Keratinocyte (primary cell): ENCODE results near the gene USP35. TPM values are rescaled to one million over a fixed set of nuclear protein-coding genes. Genes with fewer than 3 reads are reported as not detected.

Source experiments
- DNase-seq: peaks from one replicate; pipeline ENCODE4 v3.0.0-alpha.2; 2011; ENCODE audit warnings: low read depth, missing footprints, low spot score
- FAIRE-seq: peaks from 2 replicates; lab custom pipeline; 2011; peaks lifted over from hg19 to GRCh38; lab: Jason Lieb, UNC
- H2AFZ ChIP-seq: 2 replicates; pipeline ENCODE4 v1.6.0; 2012; ENCODE audit warnings: low read length, control low read depth, inconsistent platforms; ENCODE audit not compliant: control insufficient read depth
- H3K27ac ChIP-seq: 2 replicates; pipeline ENCODE4 v1.5.1; 2011; ENCODE audit warnings: low read length; ENCODE audit not compliant: control insufficient read depth, insufficient read depth
- H3K27me3 ChIP-seq: 3 replicates; pipeline ENCODE4 v1.6.0; 2011; ENCODE audit warnings: low read length; ENCODE audit not compliant: control insufficient read depth, insufficient read depth; ENCODE audit errors: extremely low read depth
- H3K36me3 ChIP-seq, 2 experiments: 2 replicates in 1 of 2; 3 replicates in 1 of 2; pipeline ENCODE4 v1.5.1; 2011; ENCODE audit warnings: low read length in 2 of 2, mild to moderate bottlenecking in 1 of 2; ENCODE audit not compliant: control insufficient read depth in 2 of 2, insufficient read depth in 2 of 2; ENCODE audit errors: extremely low read depth in 1 of 2
- H3K4me1 ChIP-seq: 3 replicates; pipeline ENCODE4 v1.5.1; 2011; ENCODE audit warnings: low read length; ENCODE audit not compliant: control insufficient read depth, insufficient read depth; ENCODE audit errors: extremely low read depth
- H3K4me2 ChIP-seq: 3 replicates; pipeline ENCODE4 v1.6.0; 2011; ENCODE audit warnings: low read depth, low read length; ENCODE audit not compliant: control insufficient read depth, insufficient read depth; ENCODE audit errors: extremely low read depth
- H3K4me3 ChIP-seq, 3 experiments: fragments of 200-600 bp in 1 of 3; sonication (generic) in 1 of 3; 2 replicates in 2 of 3; 3 replicates in 1 of 3; pipeline ENCODE4 v1.5.1; 2011 to 2016; ENCODE audit warnings: low read length in 3 of 3, mild to moderate bottlenecking in 3 of 3, control low read depth in 2 of 3, inconsistent platforms in 1 of 3, low read depth in 1 of 3, mixed read lengths in 1 of 3, mixed run types in 1 of 3, moderate library complexity in 1 of 3; ENCODE audit not compliant: control insufficient read depth in 2 of 3, insufficient read depth in 2 of 3; ENCODE audit errors: extremely low read depth in 1 of 3
- H3K79me2 ChIP-seq: 2 replicates; pipeline ENCODE4 v1.6.0; 2012; ENCODE audit warnings: low read length; ENCODE audit not compliant: control insufficient read depth, insufficient read depth
- H3K9ac ChIP-seq: 3 replicates; pipeline ENCODE4 v1.6.0; 2011; ENCODE audit warnings: low read length; ENCODE audit not compliant: control insufficient read depth, insufficient read depth; ENCODE audit errors: extremely low read depth
- H3K9me1 ChIP-seq: 3 replicates; pipeline ENCODE4 v1.6.0; 2011; ENCODE audit warnings: low read length; ENCODE audit not compliant: control insufficient read depth, insufficient read depth; ENCODE audit errors: extremely low read depth
- H3K9me3 ChIP-seq: 2 replicates; pipeline ENCODE4 v1.5.1; 2012; ENCODE audit warnings: low read depth, low read length; ENCODE audit not compliant: control insufficient read depth
- H4K20me1 ChIP-seq: 3 replicates; pipeline ENCODE4 v1.6.0; 2011; ENCODE audit warnings: low read length; ENCODE audit not compliant: control insufficient read depth, insufficient read depth; ENCODE audit errors: extremely low read depth
- CTCF ChIP-seq, 3 experiments: IDR thresholded peaks in 1 of 3; conservative IDR thresholded peaks in 1 of 3; optimal IDR thresholded peaks in 1 of 3; 2 replicates in 2 of 3; 3 replicates in 1 of 3; pipeline versions ENCODE3 to v1.5.1; 2011; ENCODE audit warnings: low read length in 3 of 3, mild to moderate bottlenecking in 3 of 3, moderate library complexity in 2 of 3, control low read depth in 1 of 3, inconsistent platforms in 1 of 3; ENCODE audit not compliant: insufficient read depth in 2 of 3; ENCODE audit errors: extremely low read depth in 1 of 3
- EZH2 ChIP-seq: IDR thresholded peaks from one replicate; pipeline ENCODE4 v1.6.1; 2012; ENCODE audit warnings: inconsistent platforms, mild to moderate bottlenecking, low read length, moderate library complexity
- dilution Hi-C: fragments of 300-500 bp; cut with MboI; formaldehyde crosslinking; loops from one replicate; pipeline ENCODE4 v1.7.0; 2020; ENCODE audit warnings: low sequenced_read_pairs; ENCODE audit not compliant: extremely low pct_ligation_motif_present
- polyA plus RNA-seq, 5 experiments: library from polyadenylated mRNA; depleted of rRNA in 3 of 5; stranded (reverse) in 3 of 5; stranded (forward) in 1 of 5; unstranded in 1 of 5; fragments of >200 nt; gene quantifications; 1 replicate in 1 of 5; 2 replicates in 3 of 5; 3 replicates in 1 of 5; pipeline versions ENCODE4 v1.2.1 to v1.2.3, GENCODE V29; 2011 to 2012; ENCODE audit warnings: missing spikeins in 2 of 5, low read depth in 1 of 5, low replicate concordance in 1 of 5

USP35 gene
- polyA plus RNA-seq, 1 donor (not counting 4 experiments of a cell fraction or from before 2014, with no cell fraction given): 5.0 TPM

GRCh38 chr11:78168539-78169477 is 19.9 kb upstream of the USP35 start:
- Histone ChIP-seq H3K4me3 (no peak overlapping the region), H3K4me1 (no peaks in the 10 kb centered on the region), H3K36me3 (peaks cover 4 to 7% of the 10 kb centered on the region in 2 experiments), H3K79me2 (no peaks in the 10 kb centered on the region), H3K27me3 (no peaks in the 10 kb centered on the region), H2AFZ (no peak overlapping the region), H4K20me1 (no peaks in the 10 kb centered on the region), H3K27ac (no peak overlapping the region), H3K9ac (no peak overlapping the region), H3K9me1 (no peaks in the 10 kb centered on the region), H3K9me3 (no peaks in the 10 kb centered on the region), H3K4me2 (no peak overlapping the region)
- no peak for FAIRE-seq
- DNase-seq: no peak
- dilution Hi-C loops: no loop called here
- TF ChIP-seq CTCF (optimal IDR thresholded peaks at IDR 0.05 in 1 of 3, IDR thresholded peaks at IDR 0.05 in 1 of 3, conservative IDR thresholded peaks at IDR 0.05 in 1 of 3; ENCODE audit: extremely low read depth in 1 of 3, insufficient read depth in 2 of 3, low read length in 3 of 3): no peak
- no peak for TF ChIP-seq EZH2

- dilution Hi-C loops: no loop called here
- Histone ChIP-seq H3K36me3 (peaks cover 4 to 7% of the 10 kb centered on the region in 2 experiments), H3K27me3 (no peaks in the 10 kb centered on the region), H3K4me2 (no peak overlapping the region), H3K79me2 (no peaks in the 10 kb centered on the region), H2AFZ (no peak overlapping the region), H3K9ac (no peak overlapping the region), H3K27ac (no peak overlapping the region), H3K4me3 (no peak overlapping the region), H4K20me1 (no peaks in the 10 kb centered on the region), H3K9me3 (no peaks in the 10 kb centered on the region), H3K9me1 (no peaks in the 10 kb centered on the region), H3K4me1 (no peaks in the 10 kb centered on the region)
- no peak for TF ChIP-seq CTCF (optimal IDR thresholded peaks at IDR 0.05 in 1 of 3, IDR thresholded peaks at IDR 0.05 in 1 of 3, conservative IDR thresholded peaks at IDR 0.05 in 1 of 3; ENCODE audit: extremely low read depth in 1 of 3, insufficient read depth in 2 of 3, low read length in 3 of 3)
- TF ChIP-seq EZH2: no peak
- DNase-seq (no peak), FAIRE-seq (no peak)
Observed at GRCh38 chr11:78170413-78170812, 18.3 kb upstream of the USP35 start.
